Eye (tissue), 1 donor: ENCODE measurements around the gene DOCK3.
A peak's percentile ranks its signal among the peaks of the same experiment; 100 is the strongest.
"Not testable (repeated sequence)": the region's sequence is repeated elsewhere in the genome, so short reads cannot be mapped to it uniquely, and the experiment has no call there.

ENCODE experiments used
- DNase-seq: peaks from one replicate; pipeline ENCODE4 v3.0.0-alpha.2; 2015

Gene DOCK3

GRCh38 chr3:51004235-51004634, 329.5 kb downstream of the DOCK3 start:
- DNase-seq = no peak

GRCh38 chr3:51024121-51024520, 349.4 kb downstream of the DOCK3 start:
- no peak for DNase-seq

- DNase-seq = peak; percentile 39
These were observed 350.3 kb downstream of the DOCK3 start for GRCh38 chr3:51024765-51025632.

- DNase-seq = no peak
These were observed 356.9 kb downstream of the DOCK3 start for GRCh38 chr3:51031666-51032065.

GRCh38 chr3:51035630-51036029, 360.9 kb downstream of the DOCK3 start:
- no peak for DNase-seq

GRCh38 chr3:51044982-51045381, 370.3 kb downstream of the DOCK3 start:
- DNase-seq = peak; percentile 74

GRCh38 chr3:51052562-51052961, 377.8 kb downstream of the DOCK3 start:
- DNase-seq = no peak

GRCh38 chr3:51057121-51057520, 382.4 kb downstream of the DOCK3 start:
- no peak for DNase-seq

GRCh38 chr3:51063053-51063452, 388.3 kb downstream of the DOCK3 start:
- DNase-seq = no peak

- DNase-seq = no peak
These were observed 400.6 kb downstream of the DOCK3 start for GRCh38 chr3:51075221-51075775.

GRCh38 chr3:51082363-51082762, 407.6 kb downstream of the DOCK3 start:
- DNase-seq = no peak

- DNase-seq = no peak
These were observed 408.8 kb downstream of the DOCK3 start for GRCh38 chr3:51083490-51083889.

- DNase-seq = not testable (repeated sequence)
These were observed 417.4 kb downstream of the DOCK3 start for GRCh38 chr3:51092141-51092540.

GRCh38 chr3:51094838-51095237, 420.1 kb downstream of the DOCK3 start:
- DNase-seq = not testable (repeated sequence)

- DNase-seq = peak; percentile 80
These were observed 425.2 kb downstream of the DOCK3 start for GRCh38 chr3:51099794-51100535.

GRCh38 chr3:51100536-51100851, 425.8 kb downstream of the DOCK3 start:
- no peak for DNase-seq

GRCh38 chr3:51102396-51102795, 427.7 kb downstream of the DOCK3 start:
- no peak for DNase-seq

- no peak for DNase-seq
These were observed 431.6 kb downstream of the DOCK3 start for GRCh38 chr3:51106242-51106876.

GRCh38 chr3:51110586-51110985, 435.9 kb downstream of the DOCK3 start:
- DNase-seq = no peak

GRCh38 chr3:51122944-51123343, 448.2 kb downstream of the DOCK3 start:
- DNase-seq = no peak

- no peak for DNase-seq
These were observed 448.8 kb downstream of the DOCK3 start for GRCh38 chr3:51123531-51123930.

GRCh38 chr3:51131607-51132006, 456.9 kb downstream of the DOCK3 start:
- not testable (repeated sequence) for DNase-seq

- no peak for DNase-seq
These were observed 463.0 kb downstream of the DOCK3 start for GRCh38 chr3:51137715-51138114.
